Peyer's patch (tissue), 4 donors: Measurements from ENCODE around the gene IDE.

Experiments used
- CTCF ChIP-seq, 6 experiments: fragments of 450-650 bp in 4 of 6; fragments of 200-600 bp in 2 of 6; sonication (generic) in 1 of 6; IDR thresholded peaks; one replicate each; pipeline ENCODE4 v1.5.1; 2017 to 2019; ENCODE audit warnings: antibody characterized with exemption in 6 of 6, mild to moderate bottlenecking in 3 of 6, moderate library complexity in 1 of 6
- POLR2A ChIP-seq, 2 donors: fragments of 450-650 bp; IDR thresholded peaks; one replicate each; pipeline ENCODE4 v1.5.1; 2017; ENCODE audit warnings: antibody characterized with exemption in 2 of 2, mild to moderate bottlenecking in 2 of 2, moderate library complexity in 2 of 2

GRCh38 chr10:92436611-92437010 lies 137.3 kb downstream of the IDE start:
- no peak for TF ChIP-seq CTCF (IDR thresholded peaks at IDR 0.05)
- no peak for TF ChIP-seq POLR2A (IDR thresholded peaks at IDR 0.05)
